Mesenteric fat pad (tissue), 1 donor: ENCODE measurements around the gene OR2H1. TPM values are rescaled to one million over a fixed set of nuclear protein-coding genes. Genes with fewer than 3 reads are reported as not detected.

Source experiments
- DNase-seq: peaks from one replicate; pipeline ENCODE4 v3.0.0-alpha.2; 2020; ENCODE audit warnings: low spot score
- total RNA-seq: library from RNA; stranded (reverse); fragmentation: NEBNext Ultra II Directional; extraction: Animal tissue kit (Norgen Biotek cat#: 25700); gene quantifications from one replicate; pipeline ENCODE4 v1.2.1, GENCODE V29; 2021
- donor health status: DM: yes; HTN: yes; CAD: no.

The OR2H1 gene
- total RNA-seq, 1 donor from 2014 or later = not detected

DNA sequence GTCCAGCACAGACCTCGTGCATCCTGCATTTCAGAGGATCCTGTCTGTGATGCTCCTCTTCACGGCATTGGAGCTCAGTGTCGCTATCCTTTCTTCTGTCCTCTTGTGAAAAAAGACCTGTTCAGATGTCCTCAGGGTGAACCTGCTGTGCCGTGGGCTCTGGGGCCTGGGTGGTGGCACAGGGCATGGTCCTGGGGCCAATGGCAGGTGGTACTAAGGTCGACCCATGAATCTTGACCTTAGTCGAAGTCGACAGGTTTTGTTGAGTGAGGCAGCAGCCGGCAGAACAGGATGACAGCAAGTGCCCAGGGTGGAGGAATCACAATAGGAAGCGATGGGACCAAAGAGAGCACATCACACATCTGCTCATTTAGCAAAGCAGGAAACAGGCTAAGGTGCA, 52.8 kb downstream of the OR2H1 start:
- peak; percentile 33 for DNase-seq

DNA sequence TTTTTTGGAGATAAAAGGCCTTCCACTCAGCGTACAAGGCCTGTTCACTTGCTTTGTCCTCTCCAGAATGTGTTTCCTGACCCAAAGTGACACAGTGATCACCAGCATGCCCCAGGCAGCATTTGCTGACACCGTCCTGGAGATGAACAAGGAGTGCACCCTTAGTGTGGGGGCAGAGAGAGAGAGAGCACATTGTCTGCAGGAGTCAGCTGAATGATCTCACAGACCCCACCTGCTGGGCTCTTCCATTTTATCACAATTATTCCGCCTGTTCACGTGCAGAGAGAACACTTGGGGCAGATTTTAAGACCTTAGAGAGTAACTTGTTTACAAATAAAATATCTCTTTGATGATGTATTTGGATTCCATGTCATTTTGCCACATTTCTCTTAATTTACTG, 53.2 kb downstream of the OR2H1 start:
- DNase-seq = peak; percentile 26

DNA sequence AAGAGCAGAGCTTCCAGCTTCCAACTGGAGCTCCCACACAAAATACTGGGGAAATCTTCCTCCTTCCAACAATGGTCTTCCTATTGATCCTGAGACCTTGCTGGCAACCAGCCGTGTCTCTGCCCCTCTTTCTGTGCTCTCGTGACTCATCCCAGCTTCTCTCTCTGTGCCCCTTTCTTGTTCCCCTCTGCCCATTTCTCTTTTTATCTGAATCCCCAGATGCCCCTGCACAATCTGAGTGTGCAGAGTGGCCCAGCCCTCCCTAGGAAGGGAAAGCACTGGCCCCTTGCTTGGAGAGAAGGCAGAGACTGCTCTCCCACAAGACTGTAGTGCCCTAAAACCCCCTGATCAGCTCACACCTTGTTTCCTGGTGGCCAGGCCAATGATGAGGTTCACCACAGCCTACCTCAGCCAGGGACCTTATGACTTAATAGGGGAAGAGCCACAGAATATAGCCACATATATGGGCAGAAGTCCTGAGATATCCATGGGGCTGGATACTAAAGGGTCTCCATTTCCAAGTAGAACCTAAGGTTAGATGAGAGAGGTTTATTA, 53.9 kb downstream of the OR2H1 start:
- peak; percentile 37 for DNase-seq

Other genes with a start within 250 kb of the OR2H1 start
- gene OR14J1, start 155.5 kb upstream of the OR2H1 start, total RNA-seq = not detected
- not detected for gene OR5V1, start 88.3 kb upstream of the OR2H1 start, total RNA-seq
- not detected for gene OR12D3, start 81.9 kb upstream of the OR2H1 start, total RNA-seq
- not detected for gene OR12D2, start 61.5 kb upstream of the OR2H1 start, total RNA-seq
- gene OR12D1, start 42.2 kb upstream of the OR2H1 start, total RNA-seq = not detected
- gene OR10C1, start 17.8 kb upstream of the OR2H1 start, total RNA-seq = not detected
- not detected for gene OR11A1, start 84 bp upstream of the OR2H1 start, total RNA-seq
- gene MAS1L, start 30.8 kb downstream of the OR2H1 start, total RNA-seq = not detected
- not detected for gene UBD, start 102.6 kb downstream of the OR2H1 start, total RNA-seq
- not detected for gene OR2H2, start 128.0 kb downstream of the OR2H1 start, total RNA-seq
- gene GABBR1, start 176.0 kb downstream of the OR2H1 start, total RNA-seq = 33.5 TPM
- gene MOG, start 199.9 kb downstream of the OR2H1 start, total RNA-seq = not detected
- gene ZFP57, start 224.0 kb downstream of the OR2H1 start, total RNA-seq = not detected